ENCODE data around the gene SELPLG. TPM values are rescaled to one million over a fixed set of nuclear protein-coding genes. Genes with fewer than 3 reads are reported as not detected.

The SELPLG gene
- total RNA-seq, 1 experiment from 2014 or later, result 0.41 TPM

DNA sequence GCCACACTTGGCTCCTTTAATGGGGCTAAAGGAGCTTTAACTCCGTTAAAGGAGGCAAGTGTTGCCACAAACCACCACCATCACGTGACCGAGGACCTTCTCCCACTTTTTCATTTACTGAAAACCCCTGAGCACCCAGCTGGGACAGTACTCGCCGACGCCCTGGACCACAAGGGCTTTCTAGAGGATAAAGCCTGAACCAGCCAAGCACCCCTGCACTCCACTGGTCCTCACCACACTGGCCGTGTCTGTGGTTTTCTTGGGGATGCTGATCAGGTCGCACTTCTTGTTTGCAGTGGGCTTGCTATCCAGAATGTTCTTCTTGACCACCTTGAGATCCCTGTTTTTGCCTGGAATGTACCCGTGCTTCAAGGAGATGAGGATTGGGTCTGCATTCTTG is 14.7 kb upstream of the SELPLG start:
- no TSS peak for BruUV-seq (replicated peaks)
- Histone ChIP-seq H3K27ac (ENCODE audit: low read length) (no peak overlapping the region), H3K9me3 (ENCODE audit: control insufficient read depth, insufficient read depth, low read depth, low read length) (no peaks in the 10 kb centered on the region), H3K4me3 (ENCODE audit: low read depth in 2 of 2, low read length in 2 of 2) (no peak overlapping the region), H3K4me1 (ENCODE audit: control insufficient read depth, insufficient read depth, low read length) (peaks cover 8% of the 10 kb centered on the region), H3K27me3 (ENCODE audit: control insufficient read depth, insufficient read depth, low read length) (no peaks in the 10 kb centered on the region), H3K36me3 (ENCODE audit: control insufficient read depth, insufficient read depth, low read length) (peaks cover 10% of the 10 kb centered on the region)
- ATAC-seq, result no peak
- in situ Hi-C loops (cut with HindIII; ENCODE audit: low pct_unique_long_range_greater_than_20kb, low sequenced_read_pairs) (no loop called here), intact Hi-C loops (cut with micrococcal nuclease; ENCODE audit: unreplicated experiment) (no loop called here)
- POLR2A ChIA-PET, result no interaction called here
- no peak for DNase-seq (ENCODE audit: low read depth, low spot score)
- no peak for TF ChIP-seq SIN3A (IDR thresholded peaks at IDR 0.05; ENCODE audit: borderline replicate concordance, insufficient read depth, low read depth, low read length)
- no peak for TF ChIP-seq POLR2AphosphoS5 (IDR thresholded peaks at IDR 0.05; ENCODE audit: low read depth, low read length)
- TF ChIP-seq, protein P1, sequence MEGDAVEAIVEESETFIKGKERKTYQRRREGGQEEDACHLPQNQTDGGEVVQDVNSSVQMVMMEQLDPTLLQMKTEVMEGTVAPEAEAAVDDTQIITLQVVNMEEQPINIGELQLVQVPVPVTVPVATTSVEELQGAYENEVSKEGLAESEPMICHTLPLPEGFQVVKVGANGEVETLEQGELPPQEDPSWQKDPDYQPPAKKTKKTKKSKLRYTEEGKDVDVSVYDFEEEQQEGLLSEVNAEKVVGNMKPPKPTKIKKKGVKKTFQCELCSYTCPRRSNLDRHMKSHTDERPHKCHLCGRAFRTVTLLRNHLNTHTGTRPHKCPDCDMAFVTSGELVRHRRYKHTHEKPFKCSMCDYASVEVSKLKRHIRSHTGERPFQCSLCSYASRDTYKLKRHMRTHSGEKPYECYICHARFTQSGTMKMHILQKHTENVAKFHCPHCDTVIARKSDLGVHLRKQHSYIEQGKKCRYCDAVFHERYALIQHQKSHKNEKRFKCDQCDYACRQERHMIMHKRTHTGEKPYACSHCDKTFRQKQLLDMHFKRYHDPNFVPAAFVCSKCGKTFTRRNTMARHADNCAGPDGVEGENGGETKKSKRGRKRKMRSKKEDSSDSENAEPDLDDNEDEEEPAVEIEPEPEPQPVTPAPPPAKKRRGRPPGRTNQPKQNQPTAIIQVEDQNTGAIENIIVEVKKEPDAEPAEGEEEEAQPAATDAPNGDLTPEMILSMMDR (IDR thresholded peaks at IDR 0.05), result no peak
- TF ChIP-seq TCF7L2 (IDR thresholded peaks at IDR 0.05; ENCODE audit: low read depth, low read length), result no peak
- TF ChIP-seq, protein P2, sequence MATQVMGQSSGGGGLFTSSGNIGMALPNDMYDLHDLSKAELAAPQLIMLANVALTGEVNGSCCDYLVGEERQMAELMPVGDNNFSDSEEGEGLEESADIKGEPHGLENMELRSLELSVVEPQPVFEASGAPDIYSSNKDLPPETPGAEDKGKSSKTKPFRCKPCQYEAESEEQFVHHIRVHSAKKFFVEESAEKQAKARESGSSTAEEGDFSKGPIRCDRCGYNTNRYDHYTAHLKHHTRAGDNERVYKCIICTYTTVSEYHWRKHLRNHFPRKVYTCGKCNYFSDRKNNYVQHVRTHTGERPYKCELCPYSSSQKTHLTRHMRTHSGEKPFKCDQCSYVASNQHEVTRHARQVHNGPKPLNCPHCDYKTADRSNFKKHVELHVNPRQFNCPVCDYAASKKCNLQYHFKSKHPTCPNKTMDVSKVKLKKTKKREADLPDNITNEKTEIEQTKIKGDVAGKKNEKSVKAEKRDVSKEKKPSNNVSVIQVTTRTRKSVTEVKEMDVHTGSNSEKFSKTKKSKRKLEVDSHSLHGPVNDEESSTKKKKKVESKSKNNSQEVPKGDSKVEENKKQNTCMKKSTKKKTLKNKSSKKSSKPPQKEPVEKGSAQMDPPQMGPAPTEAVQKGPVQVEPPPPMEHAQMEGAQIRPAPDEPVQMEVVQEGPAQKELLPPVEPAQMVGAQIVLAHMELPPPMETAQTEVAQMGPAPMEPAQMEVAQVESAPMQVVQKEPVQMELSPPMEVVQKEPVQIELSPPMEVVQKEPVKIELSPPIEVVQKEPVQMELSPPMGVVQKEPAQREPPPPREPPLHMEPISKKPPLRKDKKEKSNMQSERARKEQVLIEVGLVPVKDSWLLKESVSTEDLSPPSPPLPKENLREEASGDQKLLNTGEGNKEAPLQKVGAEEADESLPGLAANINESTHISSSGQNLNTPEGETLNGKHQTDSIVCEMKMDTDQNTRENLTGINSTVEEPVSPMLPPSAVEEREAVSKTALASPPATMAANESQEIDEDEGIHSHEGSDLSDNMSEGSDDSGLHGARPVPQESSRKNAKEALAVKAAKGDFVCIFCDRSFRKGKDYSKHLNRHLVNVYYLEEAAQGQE (IDR thresholded peaks at IDR 0.05; ENCODE audit: insufficient read depth in 1 of 2, low read depth in 2 of 2, low read length in 1 of 2), result no peak
- CTCF ChIA-PET, result no interaction called here

DNA sequence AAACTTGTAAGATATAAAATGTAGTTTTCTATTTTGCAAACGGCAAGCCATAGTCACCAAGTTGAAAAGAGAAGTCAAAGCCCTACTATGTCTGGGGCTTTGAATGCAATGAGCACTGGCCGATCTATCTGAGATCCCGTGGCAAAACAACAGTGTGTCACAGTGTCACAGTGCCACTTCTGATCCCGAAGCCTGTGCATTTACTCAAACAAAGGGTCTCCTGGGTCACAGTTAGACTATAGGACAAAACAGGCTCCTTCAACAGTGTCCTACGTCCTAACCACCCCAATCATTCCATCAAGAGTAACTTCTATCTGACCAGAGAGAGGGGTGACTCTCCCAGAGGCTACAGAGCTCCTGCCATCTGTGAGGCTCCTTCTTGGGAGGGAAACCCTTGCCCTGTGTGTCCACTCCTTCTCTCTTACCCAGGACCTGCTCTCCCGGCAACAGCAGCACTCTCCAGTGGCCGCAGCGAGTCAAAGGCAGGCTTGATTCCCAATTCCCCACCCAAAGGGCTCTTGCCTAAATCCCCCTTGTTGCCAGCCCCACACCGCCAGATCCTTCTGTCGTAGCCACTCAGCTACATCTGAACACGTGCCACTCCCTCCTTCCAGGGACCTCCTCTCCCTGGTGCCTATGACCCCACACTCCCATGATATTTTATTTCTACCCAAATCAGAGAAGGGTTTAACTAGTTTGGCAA is 14.0 kb upstream of the SELPLG start:
- intact Hi-C loops (cut with micrococcal nuclease; ENCODE audit: unreplicated experiment) (no loop called here), in situ Hi-C loops (cut with HindIII; ENCODE audit: low pct_unique_long_range_greater_than_20kb, low sequenced_read_pairs) (no loop called here)
- H3K4me3 ChIP-seq (ENCODE audit: low read depth in 2 of 2, low read length in 2 of 2), result no peak overlapping the region
- no peaks in the 10 kb centered on the region for H3K27me3 ChIP-seq (ENCODE audit: control insufficient read depth, insufficient read depth, low read length)
- DNase-seq (ENCODE audit: low read depth, low spot score), result no peak
- ChIA-PET POLR2A (no interaction called here), CTCF (no interaction called here)
- no peak overlapping the region for H3K27ac ChIP-seq (ENCODE audit: low read length)
- peaks cover 5% of the 10 kb centered on the region for H3K4me1 ChIP-seq (ENCODE audit: control insufficient read depth, insufficient read depth, low read length)
- TF ChIP-seq, protein P2 (IDR thresholded peaks at IDR 0.05; ENCODE audit: insufficient read depth in 1 of 2, low read depth in 2 of 2, low read length in 1 of 2), result no peak
- TF ChIP-seq TCF7L2 (IDR thresholded peaks at IDR 0.05; ENCODE audit: low read depth, low read length) (no peak), POLR2AphosphoS5 (IDR thresholded peaks at IDR 0.05; ENCODE audit: low read depth, low read length) (no peak), SIN3A (IDR thresholded peaks at IDR 0.05; ENCODE audit: borderline replicate concordance, insufficient read depth, low read depth, low read length) (no peak)
- TF ChIP-seq, protein P1 (IDR thresholded peaks at IDR 0.05), result no peak
- H3K9me3 ChIP-seq (ENCODE audit: control insufficient read depth, insufficient read depth, low read depth, low read length), result no peaks in the 10 kb centered on the region
- ATAC-seq, result peak; percentile 31; the same call in 1 of the 2 replicates
- H3K36me3 ChIP-seq (ENCODE audit: control insufficient read depth, insufficient read depth, low read length), result peaks cover 10% of the 10 kb centered on the region
- BruUV-seq (replicated peaks), result no TSS peak

All from Panc1 (cell line).